Forelimb muscle (tissue), 1 donor: ENCODE results near the gene MAGEA9. TPM values are rescaled to one million over a fixed set of nuclear protein-coding genes. Genes with fewer than 3 reads are reported as not detected.
"Not testable (repeated sequence)": the region's sequence is repeated elsewhere in the genome, so short reads cannot be mapped to it uniquely, and the experiment has no call there.

Experiments
- DNase-seq: peaks from one replicate; pipeline ENCODE4 v3.0.0-alpha.2; 2013; ENCODE audit warnings: low read depth
- polyA plus RNA-seq: library from polyadenylated mRNA; unstranded; fragments of 120-200 nt; gene quantifications from one replicate; pipeline ENCODE4 v1.2.1, GENCODE V29; 2013; ENCODE audit not compliant: insufficient read length

MAGEA9 gene
- polyA plus RNA-seq = not detected

- DNase-seq = not testable (repeated sequence)
These were observed at the start of gene MAGEA9 for GRCh38 chrX:149781727-149782126. MAGEA9 (plus strand) TSS chrX:149781930; CDS start chrX:149786211, 4,281 bp downstream.

- DNase-seq = not testable (repeated sequence)
These were observed 39.5 kb upstream of the MAGEA9 start for GRCh38 chrX:149742269-149742668.

- not testable (repeated sequence) for DNase-seq
These were observed 35.2 kb upstream of the MAGEA9 start for GRCh38 chrX:149746390-149747007.

- no peak for DNase-seq
These were observed 24.3 kb upstream of the MAGEA9 start for GRCh38 chrX:149757206-149758067.

GRCh38 chrX:149758068-149758714 is 23.5 kb upstream of the MAGEA9 start:
- no peak for DNase-seq

- DNase-seq = not testable (repeated sequence)
These were observed 23.0 kb upstream of the MAGEA9 start for GRCh38 chrX:149758715-149759078.

GRCh38 chrX:149759824-149760223 is 21.9 kb upstream of the MAGEA9 start:
- DNase-seq = no peak

GRCh38 chrX:149760965-149761364 is 20.8 kb upstream of the MAGEA9 start:
- no peak for DNase-seq

- not testable (repeated sequence) for DNase-seq
These were observed 19.7 kb upstream of the MAGEA9 start for GRCh38 chrX:149761858-149762674.

- no peak for DNase-seq
These were observed 18.8 kb upstream of the MAGEA9 start for GRCh38 chrX:149762696-149763614.

- not testable (repeated sequence) for DNase-seq
These were observed 11.4 kb upstream of the MAGEA9 start for GRCh38 chrX:149770344-149770743.

- DNase-seq = not testable (repeated sequence)
These were observed 8.7 kb upstream of the MAGEA9 start for GRCh38 chrX:149773026-149773425.

GRCh38 chrX:149773768-149774167 is 8.0 kb upstream of the MAGEA9 start, which contains the start of gene HSFX1:
HSFX1 (plus strand) TSS chrX:149774068; CDS start chrX:149774682, 614 bp downstream.
- not testable (repeated sequence) for DNase-seq

- DNase-seq = not testable (repeated sequence)
These were observed 3.7 kb upstream of the MAGEA9 start for GRCh38 chrX:149777999-149778398.

- not testable (repeated sequence) for DNase-seq
These were observed 13.8 kb downstream of the MAGEA9 start for GRCh38 chrX:149795531-149795930.

GRCh38 chrX:149799095-149799714 is 17.5 kb downstream of the MAGEA9 start:
- no peak for DNase-seq

- no peak for DNase-seq
These were observed 18.2 kb downstream of the MAGEA9 start for GRCh38 chrX:149799938-149800337.

- no peak for DNase-seq
These were observed 21.8 kb downstream of the MAGEA9 start for GRCh38 chrX:149803458-149804062.

GRCh38 chrX:149804102-149804501 is 22.4 kb downstream of the MAGEA9 start:
- no peak for DNase-seq
